Activated CD8-positive, alpha-beta memory T cell treated with anti-CD3 and anti-CD28 coated beads, Interleukin-2, amount 50 U/mL, for 1 hour (primary cell): Measurements from ENCODE around the gene ARHGAP24.
"Not testable (repeated sequence)": the region's sequence is repeated elsewhere in the genome, so short reads cannot be mapped to it uniquely, and the experiment has no call there.

Experiments used
- DNase-seq: peaks from one replicate; pipeline ENCODE4 v3.0.0-alpha.2; 2020; ENCODE audit errors: extremely low read depth

Gene ARHGAP24

GRCh38 chr4:85861064-85861765, 386.3 kb downstream of the ARHGAP24 start:
- DNase-seq, result no peak

DNA sequence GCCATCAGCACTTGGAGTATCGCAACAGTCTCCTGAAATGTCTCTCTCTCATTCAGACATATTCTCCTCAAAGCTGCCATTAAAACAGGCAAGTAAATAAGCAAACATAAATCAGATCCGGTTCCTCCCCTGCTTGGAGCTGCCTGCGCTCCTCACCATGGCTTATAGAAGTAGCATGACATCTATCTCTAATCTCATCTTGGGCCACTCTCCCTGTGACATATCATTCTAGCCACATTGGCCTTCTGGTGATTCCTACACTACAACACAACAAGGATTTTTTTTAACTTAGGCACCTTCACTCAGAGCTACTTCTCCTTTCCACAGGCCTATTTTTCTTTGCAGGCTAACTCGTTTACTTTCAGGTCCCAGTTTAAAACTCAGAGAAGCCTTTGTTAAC, 387.9 kb downstream of the ARHGAP24 start:
- no peak for DNase-seq

DNA sequence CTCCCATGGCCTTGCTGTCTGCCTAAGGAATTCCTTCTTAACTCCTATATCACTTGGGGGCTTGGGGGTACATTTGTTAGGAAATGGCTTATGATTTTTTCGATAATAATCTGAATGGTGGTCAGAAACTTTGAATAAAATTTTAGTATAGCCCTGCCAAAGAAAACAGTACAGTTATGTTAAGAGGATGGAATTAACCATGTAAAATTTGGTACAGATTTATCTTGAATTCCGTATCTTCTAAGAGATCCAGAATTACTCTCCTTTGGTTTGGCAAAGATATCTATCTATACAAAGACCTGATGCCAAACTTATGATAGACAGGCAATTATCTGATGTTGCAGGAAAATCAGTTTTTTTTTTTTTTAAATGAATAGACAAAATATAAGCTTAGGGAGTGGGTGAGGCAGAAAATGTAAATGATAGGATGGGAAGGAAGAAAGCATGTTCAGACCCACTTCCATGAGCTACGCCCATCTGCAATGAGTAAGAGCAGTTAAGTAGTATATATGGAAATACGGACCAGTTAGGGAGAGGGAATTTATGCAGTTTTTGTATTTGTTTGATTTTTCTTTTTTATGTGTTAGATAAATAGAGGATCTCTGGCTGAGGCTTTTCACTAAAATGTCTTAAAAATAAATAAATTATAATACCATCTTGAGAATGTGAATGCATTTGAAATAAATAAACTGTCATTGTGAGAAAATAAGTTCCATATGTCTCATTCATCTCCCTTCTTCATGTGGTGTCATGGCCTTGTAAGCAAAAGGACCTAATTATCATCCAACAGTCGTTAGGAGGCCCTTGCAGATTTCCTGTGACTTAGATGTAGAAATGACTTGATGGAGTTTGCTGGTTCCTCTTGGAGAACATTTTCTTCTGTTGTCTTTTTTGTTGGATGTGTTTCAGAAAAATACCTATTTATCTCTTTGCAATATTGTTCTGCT, 389.6 kb downstream of the ARHGAP24 start:
- DNase-seq, result no peak

- DNase-seq, result no peak
Measured at GRCh38 chr4:85865256-85865655, 390.3 kb downstream of the ARHGAP24 start.

- DNase-seq, result no peak
Measured at GRCh38 chr4:85866508-85866907, 391.6 kb downstream of the ARHGAP24 start.

DNA sequence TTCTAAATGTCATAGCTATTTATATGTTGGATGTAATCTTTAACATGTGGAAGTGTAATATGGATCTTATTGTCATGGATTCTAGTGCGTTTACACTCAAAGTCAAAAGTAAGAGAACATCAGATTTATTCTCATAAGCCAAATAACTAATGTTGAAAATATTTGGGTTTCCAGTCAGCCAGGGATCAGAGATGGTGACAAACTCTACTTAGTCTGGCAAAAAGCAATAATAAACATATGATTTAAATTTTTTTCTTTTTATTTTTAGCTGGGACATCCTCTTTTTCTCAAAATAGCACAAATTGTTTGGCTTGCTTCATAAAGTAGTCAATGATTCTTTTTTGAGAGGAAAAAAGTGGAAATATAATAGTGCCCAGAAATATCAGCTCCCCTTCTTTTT, 392.3 kb downstream of the ARHGAP24 start:
- DNase-seq, result no peak

- DNase-seq, result no peak
Measured at GRCh38 chr4:85869181-85869580, 394.2 kb downstream of the ARHGAP24 start.

GRCh38 chr4:85870298-85871083, 395.5 kb downstream of the ARHGAP24 start:
- DNase-seq, result no peak

GRCh38 chr4:85873566-85873965, 398.6 kb downstream of the ARHGAP24 start:
- DNase-seq, result no peak

DNA sequence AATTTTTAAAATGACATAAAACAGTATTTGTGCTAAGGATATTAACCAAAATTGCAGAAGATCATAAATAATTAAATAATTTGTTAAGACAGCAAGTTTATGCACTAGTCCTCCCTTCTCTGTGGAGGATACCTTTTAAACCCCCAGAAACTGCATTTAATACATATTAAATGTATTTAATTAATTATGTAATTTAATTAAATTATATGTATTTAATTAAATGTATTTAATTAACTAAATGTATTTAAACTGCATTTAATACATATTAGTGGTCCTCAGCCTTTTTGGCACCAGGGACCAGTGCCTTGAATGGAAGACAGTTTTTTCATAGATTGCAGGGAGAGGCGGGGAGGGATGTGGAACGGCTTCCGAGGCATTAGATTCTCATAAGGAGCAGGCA, 404.6 kb downstream of the ARHGAP24 start:
- DNase-seq, result no peak

DNA sequence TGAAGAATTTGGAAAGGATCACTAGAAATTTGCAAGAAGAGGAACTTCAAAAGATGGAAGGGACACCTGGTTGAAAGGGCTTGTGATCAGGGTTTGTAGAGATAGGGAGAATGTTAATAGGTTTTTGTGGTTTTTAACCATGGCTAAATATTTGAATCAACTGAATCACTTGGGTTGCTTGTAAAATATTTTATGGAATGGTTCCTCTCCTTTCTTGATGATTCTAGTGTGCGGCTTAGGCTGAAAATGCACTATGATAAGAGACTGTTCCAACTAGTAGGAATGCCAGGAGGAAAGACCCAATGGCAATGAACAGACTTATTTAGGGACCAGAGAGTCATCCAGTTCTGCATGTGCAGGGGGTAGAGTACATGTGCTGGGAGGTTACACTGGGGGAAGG, 408.2 kb downstream of the ARHGAP24 start:
- DNase-seq, result no peak

GRCh38 chr4:85884251-85884650, 409.3 kb downstream of the ARHGAP24 start:
- DNase-seq, result no peak

DNA sequence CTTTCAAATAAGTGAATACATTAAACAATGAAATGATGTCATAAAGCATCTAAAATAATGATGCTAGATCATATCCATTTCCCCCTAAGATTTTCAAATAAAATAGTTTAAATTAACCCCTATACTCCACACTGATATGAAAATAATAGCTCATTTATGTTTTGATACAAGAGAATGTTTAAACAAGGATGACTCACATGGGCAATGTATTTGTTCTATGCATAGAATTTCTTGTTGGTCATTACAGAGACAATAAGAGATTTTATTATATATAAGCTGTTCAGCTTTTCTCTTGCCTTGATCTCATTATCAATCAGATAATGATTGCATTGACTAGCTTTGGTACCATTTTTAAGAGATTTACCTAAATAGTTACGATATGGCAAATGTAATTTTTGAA, 411.7 kb downstream of the ARHGAP24 start:
- DNase-seq, result no peak

DNA sequence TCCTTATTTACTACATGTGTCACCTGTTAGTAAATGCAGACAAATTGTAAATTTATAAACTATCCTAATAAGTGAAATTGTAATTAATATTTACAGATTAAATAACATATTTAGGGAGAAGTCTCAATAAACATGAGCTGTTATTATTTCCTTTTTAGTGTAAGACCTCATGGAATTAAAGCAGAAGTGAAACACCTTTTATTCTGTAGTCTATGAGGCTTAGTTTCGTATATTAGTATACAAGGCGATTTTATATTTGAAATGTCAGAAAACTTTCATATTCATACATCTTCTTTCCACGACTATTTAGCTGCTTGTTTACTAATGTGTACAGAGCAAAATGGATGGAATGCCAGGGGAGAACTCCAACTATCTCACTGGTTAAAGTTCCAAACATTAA, 414.4 kb downstream of the ARHGAP24 start:
- no peak for DNase-seq

GRCh38 chr4:85895755-85896154, 420.8 kb downstream of the ARHGAP24 start:
- no peak for DNase-seq

DNA sequence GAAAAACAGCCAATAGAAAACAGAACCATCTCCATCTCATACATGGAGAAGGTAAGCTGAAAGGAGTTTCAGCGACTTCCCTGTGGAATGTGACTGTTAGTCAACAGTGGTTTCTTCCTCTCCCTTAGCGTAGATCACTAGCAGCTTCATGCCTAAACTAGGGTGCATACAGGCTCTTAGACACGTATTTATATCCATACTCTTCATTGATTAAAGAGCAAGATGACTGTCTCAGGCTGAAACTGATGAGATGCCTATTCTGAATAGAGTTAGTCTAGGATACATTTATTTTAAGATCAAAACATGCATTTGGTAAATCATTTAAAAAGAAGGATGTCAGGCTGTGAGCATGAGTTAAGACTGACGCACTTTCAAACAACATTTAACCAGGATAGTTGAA, 423.3 kb downstream of the ARHGAP24 start:
- DNase-seq, result no peak

- no peak for DNase-seq
Measured at GRCh38 chr4:85901500-85901899, 426.6 kb downstream of the ARHGAP24 start.

- DNase-seq, result not testable (repeated sequence)
Measured at GRCh38 chr4:85902647-85903046, 427.7 kb downstream of the ARHGAP24 start.

GRCh38 chr4:85905761-85906160, 430.8 kb downstream of the ARHGAP24 start:
- no peak for DNase-seq

GRCh38 chr4:85907001-85907400, 432.1 kb downstream of the ARHGAP24 start:
- no peak for DNase-seq

DNA sequence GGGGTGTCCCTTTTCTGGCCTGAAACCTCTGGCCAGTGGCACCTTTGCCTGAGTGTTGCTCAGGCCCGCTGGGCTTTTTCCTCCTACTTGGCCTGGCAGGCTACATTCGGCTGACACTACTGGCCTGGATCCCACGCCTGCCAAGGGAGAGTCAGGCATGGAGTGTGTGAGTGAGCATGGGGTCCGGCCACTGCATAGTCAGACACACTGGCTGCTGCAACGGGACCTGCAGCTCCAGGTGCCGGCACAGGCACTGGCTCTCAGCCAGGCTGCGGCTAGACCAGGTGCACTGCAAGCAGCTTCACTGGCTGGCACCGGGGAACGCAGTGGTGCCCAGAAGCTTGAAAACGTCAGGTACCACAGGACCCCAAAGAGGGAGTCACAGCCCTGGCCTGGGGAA, 434.9 kb downstream of the ARHGAP24 start:
- no peak for DNase-seq

DNA sequence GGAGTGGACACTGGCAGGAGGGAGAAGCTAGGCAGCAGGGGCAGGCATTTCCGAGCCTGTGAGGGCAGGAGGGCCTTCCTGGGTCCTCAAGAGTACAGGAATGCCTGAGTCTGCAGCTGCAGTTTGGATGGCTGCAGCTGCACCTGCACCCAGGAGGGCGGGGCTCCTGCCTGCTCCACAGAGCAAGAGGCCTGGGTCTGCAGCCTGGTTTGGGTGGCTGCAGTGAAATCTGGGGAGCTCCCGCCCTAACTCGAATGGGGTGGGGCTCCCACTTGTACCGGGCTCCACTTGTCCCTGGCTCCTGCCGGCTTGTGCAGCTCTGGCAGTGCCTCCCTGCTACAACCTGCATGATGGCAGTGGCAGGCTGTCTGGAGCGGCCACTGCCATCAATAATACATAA, 436.0 kb downstream of the ARHGAP24 start:
- no peak for DNase-seq
